ENCODE results near the gene LIME1. TPM values are rescaled to one million over a fixed set of nuclear protein-coding genes. Genes with fewer than 3 reads are reported as not detected.
A peak's percentile ranks its signal among the peaks of the same experiment; 100 is the strongest.

The LIME1 gene
- total and polyA plus RNA-seq, 10 donors: 24.0 to 96.6 (median 49.5) TPM

GRCh38 chr20:63734111-63734945 lies 2.1 kb upstream of the LIME1 start:
- TF ChIP-seq, protein P1, sequence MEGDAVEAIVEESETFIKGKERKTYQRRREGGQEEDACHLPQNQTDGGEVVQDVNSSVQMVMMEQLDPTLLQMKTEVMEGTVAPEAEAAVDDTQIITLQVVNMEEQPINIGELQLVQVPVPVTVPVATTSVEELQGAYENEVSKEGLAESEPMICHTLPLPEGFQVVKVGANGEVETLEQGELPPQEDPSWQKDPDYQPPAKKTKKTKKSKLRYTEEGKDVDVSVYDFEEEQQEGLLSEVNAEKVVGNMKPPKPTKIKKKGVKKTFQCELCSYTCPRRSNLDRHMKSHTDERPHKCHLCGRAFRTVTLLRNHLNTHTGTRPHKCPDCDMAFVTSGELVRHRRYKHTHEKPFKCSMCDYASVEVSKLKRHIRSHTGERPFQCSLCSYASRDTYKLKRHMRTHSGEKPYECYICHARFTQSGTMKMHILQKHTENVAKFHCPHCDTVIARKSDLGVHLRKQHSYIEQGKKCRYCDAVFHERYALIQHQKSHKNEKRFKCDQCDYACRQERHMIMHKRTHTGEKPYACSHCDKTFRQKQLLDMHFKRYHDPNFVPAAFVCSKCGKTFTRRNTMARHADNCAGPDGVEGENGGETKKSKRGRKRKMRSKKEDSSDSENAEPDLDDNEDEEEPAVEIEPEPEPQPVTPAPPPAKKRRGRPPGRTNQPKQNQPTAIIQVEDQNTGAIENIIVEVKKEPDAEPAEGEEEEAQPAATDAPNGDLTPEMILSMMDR (IDR thresholded peaks at IDR 0.05 in 8 of 11, conservative IDR thresholded peaks at IDR 0.05 in 3 of 11): no peak
- TF ChIP-seq POLR2AphosphoS5 (IDR thresholded peaks at IDR 0.05): peak in 1 of 3 donors; percentile 52
- no peak for TF ChIP-seq POLR2A (IDR thresholded peaks at IDR 0.05)
- peaks cover 0 to 19% (median 0%) of the 10 kb centered on the region in 7 donors for H3K27me3 ChIP-seq (replicated peaks in 1 of 7)
- no peak for DNase-seq
- no peak overlapping the region for H3K27ac ChIP-seq
- peaks cover 35 to 76% (median 65%) of the 10 kb centered on the region in 6 donors for H3K4me1 ChIP-seq
- intact Hi-C loops (cut with DNase I; ENCODE audit: low total_unique reads): no loop called here
- H3K9me3 ChIP-seq: no peaks in the 10 kb centered on the region
- H3K4me3 ChIP-seq: no peak overlapping the region
- WGBS, 5 donors: 90 to 93% (median 92%) methylated on average over 13 to 25 of the region's 25 CpGs
- peaks cover 0 to 59% (median 32%) of the 10 kb centered on the region in 6 donors for H3K36me3 ChIP-seq

GRCh38 chr20:63734946-63735858 lies 1.3 kb upstream of the LIME1 start:
- peak overlapping the region in 4 of 8 donors; percentile 84 to 87 (median 86) for H3K27ac ChIP-seq
- no peak overlapping the region for H3K4me3 ChIP-seq
- 83 to 91% (median 88%) methylated on average over 36 to 48 of the region's 48 CpGs for WGBS, 5 donors
- intact Hi-C loops (cut with DNase I; ENCODE audit: low total_unique reads): no loop called here
- peaks cover 0 to 51% (median 32%) of the 10 kb centered on the region in 6 donors for H3K36me3 ChIP-seq
- DNase-seq: peak; percentile 78
- H3K9me3 ChIP-seq: no peaks in the 10 kb centered on the region
- peaks cover 33 to 68% (median 58%) of the 10 kb centered on the region in 6 donors for H3K4me1 ChIP-seq
- TF ChIP-seq POLR2A (IDR thresholded peaks at IDR 0.05): no peak
- peak in 1 of 3 donors; percentile 66 for TF ChIP-seq POLR2AphosphoS5 (IDR thresholded peaks at IDR 0.05)
- TF ChIP-seq, protein P1 (IDR thresholded peaks at IDR 0.05 in 8 of 11, conservative IDR thresholded peaks at IDR 0.05 in 3 of 11): no peak
- peaks cover 0 to 19% (median 0%) of the 10 kb centered on the region in 7 donors for H3K27me3 ChIP-seq (replicated peaks in 1 of 7)

- H3K4me1 ChIP-seq: peaks cover 45 to 68% (median 60%) of the 10 kb centered on the region in 6 donors
- intact Hi-C loops (cut with DNase I; ENCODE audit: low total_unique reads): no loop called here
- peaks cover 0 to 19% (median 0%) of the 10 kb centered on the region in 7 donors for H3K27me3 ChIP-seq (replicated peaks in 1 of 7)
- H3K4me3 ChIP-seq: peak overlapping the region; percentile 37 to 90 (median 54)
- peak overlapping the region in 7 of 8 donors; percentile 44 to 87 (median 84) for H3K27ac ChIP-seq
- H3K9me3 ChIP-seq: no peaks in the 10 kb centered on the region
- peaks cover 0 to 52% (median 37%) of the 10 kb centered on the region in 6 donors for H3K36me3 ChIP-seq
- TF ChIP-seq POLR2A (IDR thresholded peaks at IDR 0.05) (no peak), POLR2AphosphoS5 (IDR thresholded peaks at IDR 0.05) (peak in 2 of 3 donors; percentile 59 to 71)
- WGBS, 5 donors: 16 to 26% (median 20%) methylated on average over 22 to 30 of the region's 30 CpGs
- peak; percentile 89 for DNase-seq
These were observed 630 bp downstream of the LIME1 start for GRCh38 chr20:63736893-63737694.

- H3K27me3 ChIP-seq (replicated peaks in 1 of 7): peaks cover 0 to 19% (median 0%) of the 10 kb centered on the region in 7 donors
- TF ChIP-seq, protein P1 (IDR thresholded peaks at IDR 0.05 in 8 of 11, conservative IDR thresholded peaks at IDR 0.05 in 3 of 11): no peak
- TF ChIP-seq POLR2AphosphoS5 (IDR thresholded peaks at IDR 0.05): peak in 1 of 3 donors; percentile 15
- H3K4me1 ChIP-seq: peaks cover 45 to 73% (median 64%) of the 10 kb centered on the region in 6 donors
- 0 to 17% (median 4%) methylated on average over 2 to 26 of the region's 26 CpGs; no CpG with 5 or more reads in 1 of the 5 donors for WGBS, 5 donors
- no peaks in the 10 kb centered on the region for H3K9me3 ChIP-seq
- H3K4me3 ChIP-seq: peak overlapping the region; percentile 37 to 90 (median 54)
- peaks cover 0 to 57% (median 42%) of the 10 kb centered on the region in 6 donors for H3K36me3 ChIP-seq
- peak overlapping the region in 7 of 8 donors; percentile 44 to 87 (median 84) for H3K27ac ChIP-seq
- intact Hi-C loops (cut with DNase I; ENCODE audit: low total_unique reads): no loop called here
- no peak for DNase-seq
These were observed 1.2 kb downstream of the LIME1 start for GRCh38 chr20:63737695-63737944.
